DND-41 (cell line): ENCODE measurements around the gene NR6A1.

Experiments
- ATAC-seq: fragments of 200-7000 bp; cut with Tn5 transposase; 3 replicates; pipeline ENCODE4 v1.9.1; 2021; ENCODE audit warnings: low read depth; ENCODE audit not compliant: insufficient read depth
- DNase-seq: peaks from one replicate; pipeline ENCODE4 v3.0.0-alpha.2; 2020
- H2AFZ ChIP-seq: 2 replicates; pipeline ENCODE4 v1.6.0; 2012; ENCODE audit warnings: low read depth, low read length
- H3K27ac ChIP-seq: 2 replicates; pipeline ENCODE4 v1.5.1; 2012; ENCODE audit warnings: low read length, inconsistent platforms
- H3K27me3 ChIP-seq: fragments of 200-600 bp; sonication (generic); 2 replicates; pipeline ENCODE4 v1.6.0; 2012; ENCODE audit warnings: low read length, mild to moderate bottlenecking, inconsistent platforms; ENCODE audit not compliant: insufficient read depth, poor library complexity
- H3K36me3 ChIP-seq: 2 replicates; pipeline ENCODE4 v1.5.1; 2012; ENCODE audit warnings: low read length, inconsistent platforms; ENCODE audit not compliant: insufficient read depth
- H3K4me1 ChIP-seq: 2 replicates; pipeline ENCODE4 v1.5.1; 2012; ENCODE audit warnings: mild to moderate bottlenecking, low read length; ENCODE audit not compliant: insufficient read depth
- H3K4me2 ChIP-seq: 2 replicates; pipeline ENCODE4 v1.6.0; 2012; ENCODE audit warnings: mild to moderate bottlenecking, moderate library complexity, low read length, inconsistent platforms; ENCODE audit not compliant: insufficient read depth
- H3K4me3 ChIP-seq, 2 experiments: fragments of 200-600 bp in 1 of 2; shearing (Covaris generic) in 1 of 2; 2 replicates each; pipeline ENCODE4 v1.5.1; 2012 to 2016; ENCODE audit warnings: inconsistent platforms in 2 of 2, low read length in 2 of 2, mild to moderate bottlenecking in 2 of 2, low read depth in 1 of 2, moderate library complexity in 1 of 2
- H3K79me2 ChIP-seq: 2 replicates; pipeline ENCODE4 v1.6.0; 2012; ENCODE audit warnings: low read length, inconsistent platforms; ENCODE audit not compliant: insufficient read depth
- H3K9ac ChIP-seq: 2 replicates; pipeline ENCODE4 v1.6.0; 2012; ENCODE audit warnings: low read depth, mild to moderate bottlenecking, inconsistent platforms, low read length, moderate library complexity
- H3K9me3 ChIP-seq: 2 replicates; pipeline ENCODE4 v1.5.1; 2012; ENCODE audit warnings: low read length, moderate library complexity, mild to moderate bottlenecking, inconsistent platforms; ENCODE audit not compliant: insufficient read depth, severe bottlenecking
- H4K20me1 ChIP-seq: 2 replicates; pipeline ENCODE4 v1.6.0; 2012; ENCODE audit warnings: low read length; ENCODE audit not compliant: insufficient read depth
- CTCF ChIP-seq: IDR thresholded peaks from 2 replicates; pipeline ENCODE4 v1.5.1; 2012; ENCODE audit warnings: borderline replicate concordance, low read length, moderate library complexity, mild to moderate bottlenecking; ENCODE audit not compliant: poor library complexity, severe bottlenecking; ENCODE audit errors: extremely low read depth
- EZH2 ChIP-seq: IDR thresholded peaks from 3 replicates; pipeline ENCODE4 v1.6.1; 2012; ENCODE audit warnings: borderline replicate concordance, low read depth, mild to moderate bottlenecking, moderate library complexity, low read length, inconsistent platforms; ENCODE audit not compliant: severe bottlenecking

The NR6A1 gene

GRCh38 chr9:124726886-124727285, 44.2 kb downstream of the NR6A1 start:
- H3K9me3 ChIP-seq, result no peaks in the 10 kb centered on the region
- no peak overlapping the region for H3K4me2 ChIP-seq
- no peaks in the 10 kb centered on the region for H3K79me2 ChIP-seq
- no peak for ATAC-seq
- DNase-seq, result no peak
- no peak overlapping the region for H3K9ac ChIP-seq
- H3K27ac ChIP-seq, result no peak overlapping the region
- H3K36me3 ChIP-seq, result no peaks in the 10 kb centered on the region
- H3K27me3 ChIP-seq, result no peaks in the 10 kb centered on the region
- no peaks in the 10 kb centered on the region for H4K20me1 ChIP-seq
- no peaks in the 10 kb centered on the region for H3K4me1 ChIP-seq
- no peak overlapping the region for H3K4me3 ChIP-seq
- no peak overlapping the region for H2AFZ ChIP-seq
- no peak for TF ChIP-seq EZH2
- TF ChIP-seq CTCF, result no peak

DNA sequence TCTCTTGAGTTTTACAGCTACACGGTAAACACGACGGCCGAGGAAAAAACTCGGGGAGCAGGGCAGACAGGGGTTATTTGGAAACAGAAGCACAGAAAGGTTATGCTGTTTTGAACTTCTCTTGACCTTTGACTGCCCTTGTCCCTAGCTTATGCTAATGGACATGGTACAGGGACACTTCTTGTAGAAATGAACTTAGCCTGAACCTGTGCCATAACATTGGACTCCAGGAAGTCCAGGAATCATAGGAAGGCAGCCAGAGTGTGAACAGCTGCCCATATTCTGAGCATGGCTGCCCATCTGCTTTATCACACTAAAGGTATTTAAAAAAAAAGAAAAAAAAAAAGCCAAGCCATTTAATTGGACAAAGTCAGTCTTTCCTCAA, 46.1 kb downstream of the NR6A1 start:
- Histone ChIP-seq H4K20me1 (no peaks in the 10 kb centered on the region), H3K4me3 (no peak overlapping the region), H3K9me3 (no peaks in the 10 kb centered on the region), H3K79me2 (no peaks in the 10 kb centered on the region), H2AFZ (no peak overlapping the region), H3K27ac (no peak overlapping the region), H3K9ac (no peak overlapping the region), H3K27me3 (no peaks in the 10 kb centered on the region), H3K4me1 (no peaks in the 10 kb centered on the region), H3K4me2 (no peak overlapping the region), H3K36me3 (no peaks in the 10 kb centered on the region)
- no peak for TF ChIP-seq EZH2
- TF ChIP-seq CTCF, result no peak
- no peak for ATAC-seq
- DNase-seq, result no peak

DNA sequence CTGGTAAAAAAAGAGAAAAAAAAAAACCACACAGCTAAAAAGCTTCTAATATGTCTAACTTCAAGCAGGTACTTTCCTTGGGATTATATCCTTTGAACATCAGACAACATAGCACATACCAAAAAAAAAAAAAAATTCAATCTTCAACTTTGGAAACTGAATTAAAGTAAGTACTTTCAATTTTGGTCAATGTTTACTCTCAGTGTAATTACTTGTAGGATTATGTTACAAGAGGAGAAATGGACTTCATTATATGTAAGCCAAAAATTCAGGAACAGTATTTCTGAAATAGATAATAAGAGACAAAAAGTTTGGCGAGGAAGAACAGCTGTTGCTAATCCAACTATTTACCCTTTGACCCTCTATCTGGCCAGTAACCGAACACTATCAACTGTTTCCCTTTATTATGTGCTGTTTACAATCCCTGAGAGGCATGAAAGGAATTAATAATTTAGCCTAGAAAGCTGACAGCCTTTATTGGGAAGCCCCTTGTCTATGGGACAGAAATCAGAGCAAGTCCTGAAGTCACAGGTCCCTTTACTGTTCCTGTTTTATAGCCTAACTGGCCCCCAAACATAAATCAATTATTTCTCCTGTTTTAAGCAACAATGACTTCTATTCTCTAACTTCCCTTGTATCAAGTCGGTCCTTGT, 46.6 kb downstream of the NR6A1 start:
- no peak overlapping the region for H3K9ac ChIP-seq
- no peak overlapping the region for H3K4me2 ChIP-seq
- ATAC-seq (no peak), DNase-seq (no peak)
- no peaks in the 10 kb centered on the region for H3K27me3 ChIP-seq
- no peak overlapping the region for H3K4me3 ChIP-seq
- H3K27ac ChIP-seq, result no peak overlapping the region
- TF ChIP-seq EZH2 (no peak), CTCF (no peak)
- H3K79me2 ChIP-seq, result no peaks in the 10 kb centered on the region
- no peaks in the 10 kb centered on the region for H3K36me3 ChIP-seq
- no peaks in the 10 kb centered on the region for H4K20me1 ChIP-seq
- no peak overlapping the region for H2AFZ ChIP-seq
- H3K4me1 ChIP-seq, result no peaks in the 10 kb centered on the region
- H3K9me3 ChIP-seq, result no peaks in the 10 kb centered on the region

GRCh38 chr9:124723352-124723751, 47.8 kb downstream of the NR6A1 start:
- Histone ChIP-seq H3K4me2 (no peak overlapping the region), H3K27ac (no peak overlapping the region), H3K9ac (no peak overlapping the region), H4K20me1 (no peaks in the 10 kb centered on the region), H3K4me1 (no peaks in the 10 kb centered on the region), H3K36me3 (no peaks in the 10 kb centered on the region), H3K9me3 (no peaks in the 10 kb centered on the region), H3K79me2 (no peaks in the 10 kb centered on the region), H2AFZ (no peak overlapping the region), H3K27me3 (no peaks in the 10 kb centered on the region), H3K4me3 (no peak overlapping the region)
- DNase-seq, result no peak
- no peak for ATAC-seq
- no peak for TF ChIP-seq CTCF
- TF ChIP-seq EZH2, result no peak
